Neural progenitor cell (in vitro differentiated cells): Measurements from ENCODE around the gene SLX4IP. TPM values are rescaled to one million over a fixed set of nuclear protein-coding genes. Genes with fewer than 3 reads are reported as not detected.
A peak's percentile ranks its signal among the peaks of the same experiment; 100 is the strongest.
"Not testable (repeated sequence)": the region's sequence is repeated elsewhere in the genome, so short reads cannot be mapped to it uniquely, and the experiment has no call there.

Source experiments
- DNase-seq: peaks from one replicate; pipeline ENCODE4 v3.0.0-alpha.2; 2016; ENCODE audit warnings: low spot score
- H2AFZ ChIP-seq: fragments of 200-600 bp; sonication (generic); replicated peaks from 2 replicates; pipeline ENCODE4 v1.6.1; 2016; ENCODE audit warnings: antibody characterized with exemption
- H3F3A ChIP-seq: fragments of 200-600 bp; sonication (generic); 2 replicates; pipeline ENCODE4 v1.6.1; 2016; ENCODE audit warnings: antibody characterized with exemption, low read depth
- H3K27ac ChIP-seq: fragments of 200-600 bp; sonication (generic); 2 replicates; pipeline ENCODE4 v1.5.1; 2016; ENCODE audit warnings: mild to moderate bottlenecking
- H3K27me3 ChIP-seq: fragments of 200-600 bp; sonication (generic); 2 replicates; pipeline ENCODE4 v1.6.1; 2016; ENCODE audit warnings: mild to moderate bottlenecking, moderate library complexity
- H3K36me3 ChIP-seq: fragments of 200-600 bp; sonication (generic); 2 replicates; pipeline ENCODE4 v1.5.1; 2016
- H3K4me1 ChIP-seq: fragments of 200-600 bp; sonication (generic); 2 replicates; pipeline ENCODE4 v1.6.1; 2016; ENCODE audit warnings: mixed run types
- H3K4me2 ChIP-seq: fragments of 200-600 bp; sonication (generic); 2 replicates; pipeline ENCODE4 v1.6.1; 2016
- H3K4me3 ChIP-seq: fragments of 200-600 bp; sonication (generic); 2 replicates; pipeline ENCODE4 v1.5.1; 2016
- H3K79me2 ChIP-seq: fragments of 200-600 bp; sonication (generic); 2 replicates; pipeline ENCODE4 v1.6.1; 2016; ENCODE audit warnings: low read depth
- H3K9ac ChIP-seq: fragments of 200-600 bp; sonication (generic); 2 replicates; pipeline ENCODE4 v1.6.1; 2016
- H3K9me3 ChIP-seq: fragments of 200-600 bp; sonication (generic); 2 replicates; pipeline ENCODE4 v1.5.1; 2016; ENCODE audit warnings: low read depth
- H4K20me1 ChIP-seq: fragments of 200-600 bp; sonication (generic); 2 replicates; pipeline ENCODE4 v1.6.1; 2016; ENCODE audit warnings: low read depth
- H3K27ac Mint-ChIP-seq: 3 replicates; pipeline ENCODE4 v1.8.0; 2021; ENCODE audit warnings: mixed read lengths
- H3K27me3 Mint-ChIP-seq: 2 replicates; pipeline ENCODE4 v1.8.0; 2022; ENCODE audit warnings: low read depth, mild to moderate bottlenecking, inconsistent platforms, moderate library complexity, mixed read lengths; ENCODE audit not compliant: insufficient read depth
- H3K36me3 Mint-ChIP-seq: 3 replicates; pipeline ENCODE4 v1.8.0; 2021; ENCODE audit warnings: mixed read lengths
- H3K4me1 Mint-ChIP-seq: 3 replicates; pipeline ENCODE4 v1.8.0; 2021; ENCODE audit warnings: mixed read lengths
- H3K4me3 Mint-ChIP-seq: 3 replicates; pipeline ENCODE4 v1.8.0; 2021; ENCODE audit warnings: mild to moderate bottlenecking, moderate library complexity, mixed read lengths
- H3K9me3 Mint-ChIP-seq: 3 replicates; pipeline ENCODE4 v1.8.0; 2020; ENCODE audit warnings: mixed read lengths
- EZH2 ChIP-seq: fragments of 200-600 bp; sonication (generic); IDR thresholded peaks from 2 replicates; pipeline ENCODE4 v1.6.1; 2017; ENCODE audit warnings: antibody characterized with exemption, mild to moderate bottlenecking, moderate library complexity
- EZH2phosphoT487 ChIP-seq: fragments of 200-600 bp; sonication (generic); IDR thresholded peaks from 2 replicates; pipeline ENCODE4 v1.6.1; 2017; ENCODE audit warnings: antibody characterized with exemption
- total RNA-seq: library from RNA; depleted of rRNA; stranded (reverse); fragments of >200 nt; gene quantifications from 2 replicates; pipeline ENCODE4 v1.2.3, GENCODE V29; 2015; ENCODE audit warnings: low replicate concordance
- TF ChIP-seq, protein P1 (sequence below): fragments of 200-600 bp; sonication (generic); IDR thresholded peaks from 2 replicates; pipeline ENCODE4 v1.5.1; 2017; ENCODE audit warnings: antibody characterized with exemption, mild to moderate bottlenecking

The SLX4IP gene
- total RNA-seq, 1 donor from 2014 or later: 9.5 TPM

DNA sequence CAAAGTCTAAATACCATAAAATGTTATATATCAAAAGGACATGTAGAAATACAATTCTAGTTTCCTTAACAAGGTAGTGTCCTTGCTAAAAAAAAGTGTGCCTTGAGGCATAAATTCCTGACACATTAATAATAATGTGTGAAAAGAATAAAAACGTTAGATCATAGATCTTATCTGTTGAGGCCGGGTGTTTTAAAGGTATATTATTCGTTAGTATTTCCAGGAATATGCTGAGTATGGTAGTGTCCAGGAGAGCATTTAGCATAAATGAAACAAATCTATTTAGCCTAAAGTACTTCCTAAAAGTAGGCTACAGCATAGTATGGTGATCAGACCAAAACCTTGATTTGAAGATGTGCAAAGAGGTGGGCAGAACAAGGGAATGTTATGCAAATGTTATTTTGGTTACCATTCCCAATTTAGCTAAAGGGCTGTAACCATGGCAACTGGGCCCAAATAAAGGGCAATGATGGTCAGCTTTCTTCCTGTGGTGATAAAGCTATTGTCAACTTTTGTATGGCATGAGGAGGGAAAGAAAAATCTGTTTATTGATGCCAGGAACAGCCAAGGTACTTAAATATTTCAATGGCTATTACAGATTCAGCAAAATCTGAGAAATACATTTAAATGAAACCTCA is 20.0 kb upstream of the SLX4IP start:
- H3F3A ChIP-seq: no peaks in the 10 kb centered on the region
- H3K9ac ChIP-seq: no peak overlapping the region
- H3K27ac ChIP-seq: no peak overlapping the region
- Mint-ChIP-seq H3K9me3 (no peaks in the 10 kb centered on the region), H3K36me3 (peaks cover 8% of the 10 kb centered on the region), H3K27me3 (no peaks in the 10 kb centered on the region), H3K4me1 (peaks cover 16% of the 10 kb centered on the region), H3K27ac (no peak overlapping the region), H3K4me3 (no peak overlapping the region)
- peaks cover 5% of the 10 kb centered on the region for H4K20me1 ChIP-seq
- H3K4me2 ChIP-seq: peak overlapping the region; percentile 53
- H3K27me3 ChIP-seq: no peaks in the 10 kb centered on the region
- peak; percentile 73 for DNase-seq
- H3K9me3 ChIP-seq: no peaks in the 10 kb centered on the region
- H2AFZ ChIP-seq: no peak overlapping the region
- peak overlapping the region; percentile 25 for H3K4me3 ChIP-seq
- TF ChIP-seq, protein P1, sequence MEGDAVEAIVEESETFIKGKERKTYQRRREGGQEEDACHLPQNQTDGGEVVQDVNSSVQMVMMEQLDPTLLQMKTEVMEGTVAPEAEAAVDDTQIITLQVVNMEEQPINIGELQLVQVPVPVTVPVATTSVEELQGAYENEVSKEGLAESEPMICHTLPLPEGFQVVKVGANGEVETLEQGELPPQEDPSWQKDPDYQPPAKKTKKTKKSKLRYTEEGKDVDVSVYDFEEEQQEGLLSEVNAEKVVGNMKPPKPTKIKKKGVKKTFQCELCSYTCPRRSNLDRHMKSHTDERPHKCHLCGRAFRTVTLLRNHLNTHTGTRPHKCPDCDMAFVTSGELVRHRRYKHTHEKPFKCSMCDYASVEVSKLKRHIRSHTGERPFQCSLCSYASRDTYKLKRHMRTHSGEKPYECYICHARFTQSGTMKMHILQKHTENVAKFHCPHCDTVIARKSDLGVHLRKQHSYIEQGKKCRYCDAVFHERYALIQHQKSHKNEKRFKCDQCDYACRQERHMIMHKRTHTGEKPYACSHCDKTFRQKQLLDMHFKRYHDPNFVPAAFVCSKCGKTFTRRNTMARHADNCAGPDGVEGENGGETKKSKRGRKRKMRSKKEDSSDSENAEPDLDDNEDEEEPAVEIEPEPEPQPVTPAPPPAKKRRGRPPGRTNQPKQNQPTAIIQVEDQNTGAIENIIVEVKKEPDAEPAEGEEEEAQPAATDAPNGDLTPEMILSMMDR: no peak
- TF ChIP-seq EZH2 (no peak), EZH2phosphoT487 (no peak)
- peaks cover 11% of the 10 kb centered on the region for H3K36me3 ChIP-seq
- peaks cover 16% of the 10 kb centered on the region for H3K4me1 ChIP-seq
- H3K79me2 ChIP-seq: peaks cover 46% of the 10 kb centered on the region

DNA sequence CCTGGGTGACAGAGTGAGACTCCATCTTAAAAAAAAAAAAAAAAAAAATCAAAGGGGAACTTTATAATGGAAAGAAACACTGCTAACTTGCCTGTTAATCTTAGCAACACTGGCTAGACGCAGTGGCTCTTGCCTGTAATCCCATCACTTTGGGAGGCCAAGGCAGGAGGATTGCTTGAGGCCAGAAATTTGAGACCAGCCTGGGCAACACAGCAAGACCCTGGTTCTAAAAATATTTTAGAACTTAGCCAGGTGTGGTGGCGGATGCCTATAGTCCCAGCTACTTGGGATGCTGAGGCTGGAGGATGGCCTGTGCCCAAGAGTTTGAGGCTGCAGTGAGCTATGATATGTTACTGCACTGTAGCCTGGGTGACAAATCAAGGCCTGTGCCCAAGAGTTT is 17.9 kb upstream of the SLX4IP start:
- DNase-seq, H3F3A ChIP-seq, H3K9me3 ChIP-seq, H3K27me3 ChIP-seq, H3K4me3 Mint-ChIP-seq, H3K27ac ChIP-seq, H3K4me3 ChIP-seq, H3K9ac ChIP-seq, H2AFZ ChIP-seq, H3K27ac Mint-ChIP-seq, H3K9me3 Mint-ChIP-seq, H3K4me2 ChIP-seq, H3K36me3 Mint-ChIP-seq, H3K27me3 Mint-ChIP-seq: not testable (repeated sequence)
- H3K4me1 Mint-ChIP-seq: peaks cover 16% of the 10 kb centered on the region
- H3K4me1 ChIP-seq: peaks cover 16% of the 10 kb centered on the region
- H4K20me1 ChIP-seq: peaks cover 12% of the 10 kb centered on the region
- peaks cover 67% of the 10 kb centered on the region for H3K79me2 ChIP-seq
- H3K36me3 ChIP-seq: peaks cover 11% of the 10 kb centered on the region

DNA sequence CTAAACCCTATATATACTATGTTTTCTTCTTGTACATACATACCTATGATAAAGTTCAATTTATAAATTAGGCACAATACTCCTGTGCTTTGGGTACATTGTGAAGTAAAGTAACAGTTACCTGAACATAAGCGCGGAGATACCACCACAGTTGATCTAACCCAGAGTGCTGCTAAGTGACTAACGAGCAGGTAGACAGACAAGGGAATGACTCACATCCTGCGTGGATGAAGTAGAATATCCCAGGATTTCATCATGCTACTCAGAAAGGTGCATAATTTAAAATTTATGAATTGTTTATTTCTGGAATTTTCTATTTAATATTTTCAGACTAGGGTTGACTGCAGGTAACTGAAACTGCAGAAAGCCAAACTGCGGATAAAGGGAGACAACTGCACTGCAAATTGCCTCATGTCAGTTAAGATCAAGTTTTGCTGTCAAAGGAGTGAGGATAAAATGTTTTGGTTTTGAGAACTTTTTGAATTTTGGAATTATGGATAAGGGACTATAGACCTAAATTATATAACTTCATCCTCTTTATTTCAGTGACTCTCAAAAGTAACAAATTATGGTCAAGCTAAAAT is 15.5 kb upstream of the SLX4IP start:
- H3K4me1 Mint-ChIP-seq: peaks cover 16% of the 10 kb centered on the region
- Histone ChIP-seq H3K79me2 (peaks cover 85% of the 10 kb centered on the region), H4K20me1 (peaks cover 12% of the 10 kb centered on the region), H3K27ac (no peak overlapping the region), H3K9me3 (no peaks in the 10 kb centered on the region), H2AFZ (no peak overlapping the region), H3K9ac (no peak overlapping the region), H3K36me3 (peaks cover 11% of the 10 kb centered on the region), H3K4me2 (no peak overlapping the region), H3K4me3 (no peak overlapping the region), H3F3A (no peaks in the 10 kb centered on the region), H3K4me1 (peaks cover 16% of the 10 kb centered on the region), H3K27me3 (no peaks in the 10 kb centered on the region)
- H3K27me3 Mint-ChIP-seq: peaks cover 2% of the 10 kb centered on the region
- H3K36me3 Mint-ChIP-seq: peaks cover 20% of the 10 kb centered on the region
- H3K9me3 Mint-ChIP-seq: no peaks in the 10 kb centered on the region
- no peak for DNase-seq
- TF ChIP-seq EZH2phosphoT487 (no peak), EZH2 (no peak)
- no peak overlapping the region for H3K27ac Mint-ChIP-seq
- H3K4me3 Mint-ChIP-seq: no peak overlapping the region

DNA sequence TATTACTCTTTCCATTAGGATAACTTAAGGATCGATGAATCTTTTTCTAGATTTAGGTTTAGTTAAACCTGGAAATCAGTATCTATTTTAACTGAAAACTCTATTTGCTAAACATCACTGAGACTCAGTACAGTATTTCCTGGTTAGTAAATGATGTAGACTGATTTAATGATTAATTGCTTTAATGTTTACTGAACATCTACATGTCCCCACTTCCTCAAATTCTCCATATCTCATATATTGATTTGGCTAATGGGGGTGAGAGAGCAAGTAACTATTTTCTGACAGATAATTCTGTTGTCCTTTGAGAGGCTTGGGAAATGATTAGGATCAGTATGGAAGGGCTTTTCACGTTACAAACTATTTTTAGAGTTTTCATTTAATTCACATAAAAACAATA is 11.4 kb upstream of the SLX4IP start:
- Histone ChIP-seq H4K20me1 (peaks cover 29% of the 10 kb centered on the region), H3F3A (peaks cover 9% of the 10 kb centered on the region), H3K36me3 (no peaks in the 10 kb centered on the region), H3K27ac (no peak overlapping the region), H3K4me2 (no peak overlapping the region), H3K9me3 (no peaks in the 10 kb centered on the region), H2AFZ (no peak overlapping the region), H3K27me3 (no peaks in the 10 kb centered on the region), H3K9ac (no peak overlapping the region), H3K79me2 (peaks cover 90% of the 10 kb centered on the region), H3K4me1 (no peaks in the 10 kb centered on the region), H3K4me3 (no peak overlapping the region)
- H3K4me3 Mint-ChIP-seq: no peak overlapping the region
- H3K27me3 Mint-ChIP-seq: peaks cover 2% of the 10 kb centered on the region
- TF ChIP-seq EZH2phosphoT487 (no peak), EZH2 (no peak)
- TF ChIP-seq, protein P1: no peak
- no peak overlapping the region for H3K27ac Mint-ChIP-seq
- no peaks in the 10 kb centered on the region for H3K4me1 Mint-ChIP-seq
- no peaks in the 10 kb centered on the region for H3K9me3 Mint-ChIP-seq
- peaks cover 19% of the 10 kb centered on the region for H3K36me3 Mint-ChIP-seq
- no peak for DNase-seq
